GM13976 (cell line): ENCODE results near the gene NAIF1.

ENCODE experiments used
- DNase-seq: peaks from one replicate; pipeline ENCODE4 v3.0.0; 2012; ENCODE audit warnings: low spot score
- in situ Hi-C: fragments of 300-500 bp; cut with MboI; formaldehyde crosslinking; loops from one replicate; pipeline ENCODE4 v1.12.0; 2022; ENCODE audit warnings: low sequenced_read_pairs, mixed read lengths, inconsistent platforms; ENCODE audit not compliant: unreplicated experiment
- TF ChIP-seq, protein P1 (sequence below): IDR thresholded peaks from 2 replicates; pipeline ENCODE4 v1.5.1; 2012; ENCODE audit warnings: borderline replicate concordance, mild to moderate bottlenecking; ENCODE audit not compliant: insufficient read depth; ENCODE audit errors: extremely low read depth, missing control alignments, control extremely low read depth

NAIF1 gene

DNA sequence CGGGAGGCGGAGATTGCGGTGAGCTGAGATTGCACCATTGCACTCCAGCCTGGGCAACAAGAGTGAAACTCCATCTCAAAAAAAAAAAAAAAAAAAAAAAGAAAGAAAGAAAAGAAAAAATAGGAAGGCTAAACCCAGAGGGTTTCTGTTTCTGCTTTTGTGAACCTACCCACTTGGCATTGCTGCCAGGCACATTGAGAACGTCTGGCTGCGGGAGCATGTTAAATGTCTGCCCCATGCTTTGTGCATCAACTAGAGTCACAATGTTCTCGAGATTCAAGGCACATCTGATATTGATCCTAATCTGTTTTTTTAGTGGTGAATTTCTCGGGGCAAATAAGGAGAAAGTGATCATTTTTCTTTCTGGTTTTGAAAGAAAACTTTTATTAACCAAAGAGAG, 3.8 kb upstream of the NAIF1 start:
- no peak for DNase-seq
- in situ Hi-C loops: no loop called here
- TF ChIP-seq, protein P1, sequence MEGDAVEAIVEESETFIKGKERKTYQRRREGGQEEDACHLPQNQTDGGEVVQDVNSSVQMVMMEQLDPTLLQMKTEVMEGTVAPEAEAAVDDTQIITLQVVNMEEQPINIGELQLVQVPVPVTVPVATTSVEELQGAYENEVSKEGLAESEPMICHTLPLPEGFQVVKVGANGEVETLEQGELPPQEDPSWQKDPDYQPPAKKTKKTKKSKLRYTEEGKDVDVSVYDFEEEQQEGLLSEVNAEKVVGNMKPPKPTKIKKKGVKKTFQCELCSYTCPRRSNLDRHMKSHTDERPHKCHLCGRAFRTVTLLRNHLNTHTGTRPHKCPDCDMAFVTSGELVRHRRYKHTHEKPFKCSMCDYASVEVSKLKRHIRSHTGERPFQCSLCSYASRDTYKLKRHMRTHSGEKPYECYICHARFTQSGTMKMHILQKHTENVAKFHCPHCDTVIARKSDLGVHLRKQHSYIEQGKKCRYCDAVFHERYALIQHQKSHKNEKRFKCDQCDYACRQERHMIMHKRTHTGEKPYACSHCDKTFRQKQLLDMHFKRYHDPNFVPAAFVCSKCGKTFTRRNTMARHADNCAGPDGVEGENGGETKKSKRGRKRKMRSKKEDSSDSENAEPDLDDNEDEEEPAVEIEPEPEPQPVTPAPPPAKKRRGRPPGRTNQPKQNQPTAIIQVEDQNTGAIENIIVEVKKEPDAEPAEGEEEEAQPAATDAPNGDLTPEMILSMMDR: no peak

DNA sequence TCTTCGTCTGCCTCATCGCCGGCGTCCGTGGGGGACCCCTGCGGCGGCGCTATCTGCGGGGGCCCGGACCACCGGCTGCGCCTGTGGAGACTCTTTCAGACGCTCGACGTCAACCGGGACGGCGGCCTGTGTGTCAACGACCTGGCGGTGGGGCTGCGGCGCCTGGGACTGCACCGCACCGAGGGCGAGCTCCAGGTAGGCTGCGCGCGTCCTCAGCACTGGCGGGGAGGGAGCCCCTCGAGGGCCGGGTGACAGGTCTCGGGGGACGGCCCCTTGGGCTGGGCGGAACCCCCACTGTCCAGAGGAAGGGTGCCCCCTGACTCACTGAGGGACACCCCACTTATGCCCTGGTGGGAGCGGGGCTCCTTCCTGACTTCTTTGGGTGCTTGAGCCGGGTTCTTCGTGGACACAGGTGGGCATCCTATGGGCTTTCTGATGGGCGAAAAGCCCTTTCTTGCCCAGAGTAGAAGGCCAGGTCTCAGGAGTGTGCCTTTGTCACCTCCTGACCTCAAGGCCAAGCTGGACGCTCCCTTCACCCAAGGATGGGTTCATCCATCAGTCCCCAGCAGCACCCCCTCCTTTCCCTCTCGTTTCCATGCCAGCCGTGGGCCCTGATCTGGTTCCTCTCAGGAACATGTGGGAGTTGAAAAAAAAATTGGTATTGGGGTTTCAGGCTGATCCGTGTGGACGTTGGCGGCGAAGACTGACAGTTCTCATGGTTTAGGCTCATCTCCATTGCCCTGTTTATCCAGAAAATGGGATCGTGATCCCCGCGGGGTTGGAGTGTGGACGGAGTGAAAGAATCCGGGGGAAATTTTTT, 1.5 kb upstream of the NAIF1 start:
- peak; percentile 42 for DNase-seq
- TF ChIP-seq, protein P1: no peak
- in situ Hi-C loops: no loop called here

DNA sequence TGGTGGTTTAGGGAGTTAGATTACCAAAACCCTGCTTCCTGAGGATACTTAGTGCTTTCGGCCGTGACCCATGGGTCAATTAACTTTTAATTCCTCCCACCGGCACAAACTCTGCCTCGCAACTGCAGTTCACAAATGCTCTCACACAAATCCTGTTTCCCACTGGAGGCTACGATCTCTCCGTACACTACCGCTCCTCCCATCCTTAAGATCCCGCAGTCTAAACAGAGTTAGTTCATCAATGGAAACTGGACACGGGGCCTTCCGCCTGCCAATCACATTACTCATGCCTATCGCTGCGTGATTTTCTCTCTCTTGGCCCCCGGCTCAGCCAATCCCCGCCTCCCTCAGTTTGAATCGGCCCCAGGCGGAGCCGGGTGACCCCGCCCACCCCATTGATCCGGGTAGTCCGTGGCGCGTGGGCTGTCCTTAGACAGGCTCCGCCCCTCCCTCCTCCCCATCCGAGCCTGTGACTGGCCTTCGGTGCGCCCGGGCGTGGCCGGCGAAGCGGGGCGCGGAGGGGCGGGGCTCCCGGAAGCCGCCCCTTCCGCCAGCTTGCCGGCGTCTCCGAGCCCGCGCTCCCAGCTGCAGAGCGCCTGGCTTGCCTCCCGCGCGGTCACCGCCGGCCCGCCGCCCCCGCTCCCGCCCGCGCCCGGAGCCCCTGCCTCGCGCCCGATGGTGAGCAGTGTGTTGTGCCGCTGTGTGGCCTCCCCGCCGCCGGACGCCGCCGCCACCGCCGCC, 695 bp upstream of the NAIF1 start, which contains the start of gene SLC25A25:
TSS of gene SLC25A25 (plus strand) at position 588 of the 741 bp plus-strand sequence. CDS start at position 676, 88 bp downstream.
- in situ Hi-C loops: no loop called here
- peak; percentile 98 for DNase-seq
- TF ChIP-seq, protein P1: no peak

DNA sequence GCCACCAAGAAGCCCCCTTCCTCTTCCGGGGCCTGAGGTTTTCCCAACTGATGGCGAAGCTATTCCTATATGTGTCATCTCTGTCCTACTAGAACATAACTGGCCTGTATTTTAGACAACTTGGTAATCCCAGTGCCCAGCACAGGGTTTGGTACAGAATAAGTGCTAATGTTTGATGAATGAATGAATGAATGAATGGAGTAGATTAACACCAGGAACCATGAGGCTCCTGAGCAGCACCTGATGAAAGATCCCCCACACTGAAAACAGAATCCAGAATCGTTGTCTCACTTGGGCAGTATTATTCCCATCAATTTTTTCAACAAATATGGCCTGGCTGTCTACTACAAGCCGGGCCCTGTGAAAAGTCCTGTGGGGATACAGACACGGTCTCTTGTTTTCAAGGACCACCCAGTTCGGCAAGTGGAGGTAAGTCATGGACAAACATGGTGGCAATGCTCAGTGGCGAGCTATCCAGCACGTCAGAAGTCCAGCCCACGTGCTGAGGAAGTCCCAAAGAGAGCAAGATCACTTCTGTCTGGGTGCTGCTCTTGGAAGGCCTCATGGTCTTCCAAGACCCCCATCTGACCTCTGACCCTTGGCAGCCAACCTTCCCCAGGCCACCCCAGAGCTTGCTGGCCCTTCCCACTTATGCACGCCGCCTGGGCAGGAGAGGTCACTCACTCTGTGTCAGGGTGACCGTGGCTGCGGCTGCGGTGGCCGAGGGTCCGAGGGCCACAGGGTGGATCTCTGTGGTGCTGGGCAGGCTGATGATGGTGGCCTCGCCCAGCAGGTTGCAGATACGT, 1.0 kb downstream of the NAIF1 start:
- peak; percentile 11 for DNase-seq
- TF ChIP-seq, protein P1: no peak
- in situ Hi-C loops: no loop called here

DNA sequence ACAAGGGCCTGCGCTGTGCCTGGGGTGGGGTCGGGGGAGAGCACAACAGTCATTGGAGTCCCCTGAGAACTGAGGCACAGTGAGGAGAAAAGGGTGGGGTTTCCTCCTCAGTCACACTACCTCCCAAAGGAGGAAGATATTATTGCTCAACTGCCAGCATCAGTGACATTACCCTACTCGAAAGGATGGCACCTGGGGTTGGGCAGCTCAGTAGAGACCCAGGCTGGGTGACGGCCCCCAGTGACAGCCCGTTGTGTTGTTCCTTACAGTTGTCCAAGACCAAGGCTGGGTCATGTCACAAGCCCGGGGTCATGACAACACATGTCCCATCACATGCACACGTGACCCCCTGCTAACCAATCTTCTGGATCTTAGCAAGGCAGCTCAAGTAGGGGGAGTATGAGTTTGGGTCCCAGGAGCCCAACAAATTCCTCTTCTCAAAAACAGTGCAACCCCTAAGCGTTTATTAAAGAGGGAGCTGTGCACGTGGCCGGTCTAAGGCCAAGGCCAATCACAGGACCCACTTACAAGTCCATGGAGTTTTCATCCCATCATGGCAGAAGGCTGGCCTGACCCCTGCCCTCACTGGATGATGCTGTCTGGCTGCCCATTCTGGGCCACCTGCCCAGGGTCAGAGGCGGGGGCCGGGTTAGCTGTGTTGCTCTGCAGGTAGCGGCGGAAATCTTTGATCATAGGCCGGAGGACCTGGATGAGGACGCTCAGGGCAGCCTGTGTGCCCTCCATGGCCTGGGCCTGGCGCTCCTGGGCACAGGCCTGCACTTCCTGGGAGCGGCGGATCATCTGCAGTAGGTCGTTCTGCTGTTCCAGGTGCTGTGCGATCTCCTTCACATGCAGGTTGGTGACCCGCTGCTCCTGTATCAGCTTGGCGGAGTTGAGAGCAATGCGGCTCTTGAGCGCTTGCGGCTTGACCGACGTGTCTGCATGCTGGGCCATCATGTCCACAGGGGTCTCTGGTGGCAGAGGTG, 4.0 kb downstream of the NAIF1 start:
- in situ Hi-C loops: no loop called here
- peak; percentile 13 for DNase-seq
- TF ChIP-seq, protein P1: no peak
